ENCODE data around the gene VSNL1.

GRCh38 chr2:17688600-17688999 lies 148.1 kb downstream of the VSNL1 start:
- TF ChIP-seq, protein P1, sequence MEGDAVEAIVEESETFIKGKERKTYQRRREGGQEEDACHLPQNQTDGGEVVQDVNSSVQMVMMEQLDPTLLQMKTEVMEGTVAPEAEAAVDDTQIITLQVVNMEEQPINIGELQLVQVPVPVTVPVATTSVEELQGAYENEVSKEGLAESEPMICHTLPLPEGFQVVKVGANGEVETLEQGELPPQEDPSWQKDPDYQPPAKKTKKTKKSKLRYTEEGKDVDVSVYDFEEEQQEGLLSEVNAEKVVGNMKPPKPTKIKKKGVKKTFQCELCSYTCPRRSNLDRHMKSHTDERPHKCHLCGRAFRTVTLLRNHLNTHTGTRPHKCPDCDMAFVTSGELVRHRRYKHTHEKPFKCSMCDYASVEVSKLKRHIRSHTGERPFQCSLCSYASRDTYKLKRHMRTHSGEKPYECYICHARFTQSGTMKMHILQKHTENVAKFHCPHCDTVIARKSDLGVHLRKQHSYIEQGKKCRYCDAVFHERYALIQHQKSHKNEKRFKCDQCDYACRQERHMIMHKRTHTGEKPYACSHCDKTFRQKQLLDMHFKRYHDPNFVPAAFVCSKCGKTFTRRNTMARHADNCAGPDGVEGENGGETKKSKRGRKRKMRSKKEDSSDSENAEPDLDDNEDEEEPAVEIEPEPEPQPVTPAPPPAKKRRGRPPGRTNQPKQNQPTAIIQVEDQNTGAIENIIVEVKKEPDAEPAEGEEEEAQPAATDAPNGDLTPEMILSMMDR (IDR thresholded peaks at IDR 0.05): no peak
- TF ChIP-seq POLR2AphosphoS5 (IDR thresholded peaks at IDR 0.05): no peak

Measured in upper lobe of left lung (tissue), 4 donors.